ENCODE results near the gene GPD2.

GPD2 gene

GRCh38 chr2:156573710-156574109 is 137.5 kb downstream of the GPD2 start:
- Histone ChIP-seq H3K27me3 (replicated peaks; ENCODE audit: insufficient read depth, low read length) (no peaks in the 10 kb centered on the region), H3K36me3 (replicated peaks; ENCODE audit: insufficient read depth, low read length) (no peaks in the 10 kb centered on the region), H3K79me2 (ENCODE audit: low read length) (no peaks in the 10 kb centered on the region), H3K9me3 (replicated peaks; ENCODE audit: insufficient read depth, low read length) (no peaks in the 10 kb centered on the region), H3K4me1 (ENCODE audit: low read length) (no peaks in the 10 kb centered on the region), H3K9ac (ENCODE audit: low read length) (no peak overlapping the region), H4K20me1 (ENCODE audit: insufficient read depth, low read length) (no peaks in the 10 kb centered on the region), H2AFZ (ENCODE audit: low read length) (no peak overlapping the region), H3K9me2 (replicated peaks; ENCODE audit: insufficient read depth, low read length) (no peaks in the 10 kb centered on the region), H3K27ac (ENCODE audit: low read length) (no peak overlapping the region), H3F3A (ENCODE audit: insufficient read depth, low read length) (no peaks in the 10 kb centered on the region), H3K4me2 (ENCODE audit: low read depth, low read length) (no peak overlapping the region), H3K4me3 (ENCODE audit: low read length) (no peak overlapping the region)
- no peak for DNase-seq
- TF ChIP-seq CTCF (IDR thresholded peaks at IDR 0.05; ENCODE audit: low read length) (no peak), EZH2 (optimal IDR thresholded peaks at IDR 0.05; ENCODE audit: low read depth, low read length) (no peak), EZH2phosphoT487 (IDR thresholded peaks at IDR 0.05; ENCODE audit: low read length) (no peak)

- Histone ChIP-seq H4K20me1 (ENCODE audit: insufficient read depth, low read length) (no peaks in the 10 kb centered on the region), H3K4me1 (ENCODE audit: low read length) (no peaks in the 10 kb centered on the region), H3K36me3 (replicated peaks; ENCODE audit: insufficient read depth, low read length) (no peaks in the 10 kb centered on the region), H2AFZ (ENCODE audit: low read length) (no peak overlapping the region), H3K27ac (ENCODE audit: low read length) (no peak overlapping the region), H3K4me3 (ENCODE audit: low read length) (no peak overlapping the region), H3K4me2 (ENCODE audit: low read depth, low read length) (no peak overlapping the region), H3K79me2 (ENCODE audit: low read length) (no peaks in the 10 kb centered on the region), H3K9me3 (replicated peaks; ENCODE audit: insufficient read depth, low read length) (no peaks in the 10 kb centered on the region), H3K9me2 (replicated peaks; ENCODE audit: insufficient read depth, low read length) (no peaks in the 10 kb centered on the region), H3K27me3 (replicated peaks; ENCODE audit: insufficient read depth, low read length) (no peaks in the 10 kb centered on the region), H3F3A (ENCODE audit: insufficient read depth, low read length) (no peaks in the 10 kb centered on the region), H3K9ac (ENCODE audit: low read length) (no peak overlapping the region)
- TF ChIP-seq EZH2 (optimal IDR thresholded peaks at IDR 0.05; ENCODE audit: low read depth, low read length) (no peak), CTCF (IDR thresholded peaks at IDR 0.05; ENCODE audit: low read length) (no peak), EZH2phosphoT487 (IDR thresholded peaks at IDR 0.05; ENCODE audit: low read length) (no peak)
- DNase-seq: no peak
Observed at GRCh38 chr2:156574112-156574511, 137.9 kb downstream of the GPD2 start.

GRCh38 chr2:156576005-156576404 is 139.8 kb downstream of the GPD2 start:
- Histone ChIP-seq H3K9ac (ENCODE audit: low read length) (no peak overlapping the region), H3K4me1 (ENCODE audit: low read length) (no peaks in the 10 kb centered on the region), H2AFZ (ENCODE audit: low read length) (no peak overlapping the region), H3K9me3 (replicated peaks; ENCODE audit: insufficient read depth, low read length) (no peaks in the 10 kb centered on the region), H3K4me3 (ENCODE audit: low read length) (no peak overlapping the region), H3F3A (ENCODE audit: insufficient read depth, low read length) (no peaks in the 10 kb centered on the region), H3K36me3 (replicated peaks; ENCODE audit: insufficient read depth, low read length) (no peaks in the 10 kb centered on the region), H4K20me1 (ENCODE audit: insufficient read depth, low read length) (no peaks in the 10 kb centered on the region), H3K79me2 (ENCODE audit: low read length) (no peaks in the 10 kb centered on the region), H3K27me3 (replicated peaks; ENCODE audit: insufficient read depth, low read length) (no peaks in the 10 kb centered on the region), H3K9me2 (replicated peaks; ENCODE audit: insufficient read depth, low read length) (no peaks in the 10 kb centered on the region), H3K4me2 (ENCODE audit: low read depth, low read length) (no peak overlapping the region), H3K27ac (ENCODE audit: low read length) (no peak overlapping the region)
- DNase-seq: no peak
- TF ChIP-seq EZH2phosphoT487 (IDR thresholded peaks at IDR 0.05; ENCODE audit: low read length) (no peak), EZH2 (optimal IDR thresholded peaks at IDR 0.05; ENCODE audit: low read depth, low read length) (no peak), CTCF (IDR thresholded peaks at IDR 0.05; ENCODE audit: low read length) (no peak)

Data from MM.1S (cell line).